CD4-positive, alpha-beta T cell treated with Interleukin-4 for 1 hour (primary cell): ENCODE data around the gene ACOT6.
"Not testable (repeated sequence)": the region's sequence is repeated elsewhere in the genome, so short reads cannot be mapped to it uniquely, and the experiment has no call there.

Experiments
- DNase-seq, 2 donors: peaks; one replicate each; pipeline ENCODE4 v3.0.0-alpha.2; 2020 to 2022

ACOT6 gene

DNA sequence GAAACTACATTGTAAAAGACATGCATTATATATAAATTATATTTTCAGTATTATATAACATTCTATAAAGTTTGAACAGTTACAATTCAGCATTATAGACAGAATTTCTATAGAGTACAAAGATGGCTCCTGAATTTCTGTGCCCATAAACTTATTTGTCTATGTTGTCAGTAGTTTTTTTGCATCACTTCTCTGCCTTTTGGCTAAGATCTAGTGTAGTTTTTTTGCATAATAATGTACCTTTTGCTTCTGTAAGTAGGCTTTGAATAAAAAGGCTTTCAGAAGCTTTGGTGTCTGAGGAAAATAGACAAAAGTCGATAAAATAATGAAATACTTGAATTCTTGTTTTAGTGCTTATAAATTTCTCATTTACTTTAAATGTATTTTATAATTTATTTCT lies 43.5 kb downstream of the ACOT6 start:
- no peak for DNase-seq

DNA sequence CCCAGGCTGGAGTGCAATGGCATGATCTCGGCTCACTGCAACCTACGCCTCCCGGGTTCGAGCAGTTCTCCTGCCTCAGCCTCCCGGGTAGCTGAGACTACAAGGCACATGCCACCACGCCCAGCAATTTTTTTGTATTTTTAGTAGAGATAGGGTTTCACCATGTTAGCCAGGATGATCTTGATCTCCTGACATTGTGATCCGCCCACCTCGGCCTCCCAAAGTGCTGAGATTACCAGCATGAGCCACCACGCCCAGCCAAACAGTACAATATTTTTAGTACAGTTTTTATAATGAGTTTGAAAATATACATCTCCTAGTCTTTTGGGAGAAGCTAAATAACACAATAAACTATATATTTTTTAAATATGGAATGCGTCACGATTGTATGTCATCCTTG lies 46.9 kb downstream of the ACOT6 start:
- not testable (repeated sequence) for DNase-seq

DNA sequence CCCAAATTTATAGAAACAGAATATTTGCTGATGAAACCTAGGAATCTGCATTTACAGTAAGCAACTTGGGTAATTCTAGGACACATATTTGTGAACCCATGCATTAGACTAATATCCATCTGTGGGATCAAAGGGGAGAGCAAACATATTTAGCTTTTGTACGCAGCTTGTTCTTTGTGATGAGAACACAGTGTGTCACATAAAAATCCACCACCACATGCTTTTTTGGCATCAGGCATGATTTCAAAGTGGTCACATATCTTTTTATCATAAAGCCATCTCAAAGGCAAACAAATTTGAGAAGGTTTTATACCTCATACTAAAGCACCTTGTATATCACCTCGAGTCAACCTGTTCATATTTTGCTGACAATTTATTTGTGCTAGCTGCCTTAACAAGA lies 48.2 kb downstream of the ACOT6 start:
- DNase-seq: no peak

DNA sequence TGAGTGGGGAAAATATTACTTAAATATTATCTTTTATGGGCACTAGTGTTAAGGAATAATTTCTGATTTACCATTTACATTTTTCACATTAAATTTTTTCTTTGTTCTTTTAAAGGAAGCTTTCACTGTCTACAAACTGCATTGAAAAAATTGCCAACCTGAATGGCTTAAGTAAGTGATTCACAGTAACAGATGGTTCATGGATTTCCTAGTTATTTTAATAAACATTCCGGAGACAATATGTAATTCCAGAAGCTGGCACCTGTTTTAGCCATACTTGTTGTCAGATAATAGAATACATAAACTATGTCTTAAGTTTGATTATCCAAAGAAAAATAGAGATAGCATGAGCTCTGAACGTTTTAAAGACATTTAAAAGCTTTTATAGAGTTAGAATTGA lies 49.6 kb downstream of the ACOT6 start:
- DNase-seq: no peak

- no peak for DNase-seq
These were observed 50.2 kb downstream of the ACOT6 start for GRCh38 chr14:73662487-73662943.

DNA sequence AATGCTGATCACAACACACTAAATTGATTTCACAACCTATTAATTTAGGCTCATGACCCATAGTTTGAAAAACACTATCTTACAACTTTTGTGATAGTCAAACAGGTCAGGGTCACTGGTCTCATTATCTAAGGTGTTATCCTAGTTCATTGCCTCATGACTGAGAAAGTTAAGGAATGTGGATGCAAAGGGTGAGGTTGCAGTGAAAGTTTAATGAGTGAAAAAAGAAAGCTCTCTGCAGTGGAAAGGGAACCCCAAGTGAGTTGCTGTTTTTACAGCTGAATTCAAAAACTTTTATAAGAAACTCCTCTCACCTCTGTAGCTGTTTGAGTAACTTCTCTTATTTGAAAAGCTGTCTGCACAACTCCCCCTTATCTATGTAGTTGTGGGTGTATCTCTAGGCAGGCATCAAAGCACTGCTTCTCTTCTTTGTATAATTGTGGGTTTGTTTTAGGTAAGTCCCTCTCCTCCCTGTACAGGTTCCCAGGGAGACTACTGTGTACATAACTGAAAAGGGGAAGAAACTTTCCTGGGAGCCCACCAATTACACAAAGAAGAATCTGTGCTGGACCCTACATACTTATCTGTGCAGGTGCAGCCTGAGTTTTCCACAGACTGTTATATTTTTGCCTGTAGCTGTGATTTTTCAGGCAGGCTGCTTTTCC lies 51.4 kb downstream of the ACOT6 start:
- no peak for DNase-seq

GRCh38 chr14:73665130-73665529 lies 52.8 kb downstream of the ACOT6 start:
- no peak for DNase-seq

- DNase-seq: no peak
These were observed 54.3 kb downstream of the ACOT6 start for GRCh38 chr14:73666583-73666982.

GRCh38 chr14:73667854-73668253 lies 55.5 kb downstream of the ACOT6 start:
- no peak for DNase-seq
